HCT116 (cell line): ENCODE measurements around the gene PLD5.

Experiments
- CEBPB ChIP-seq: IDR thresholded peaks from 2 replicates; pipeline ENCODE4 v1.6.1; 2012; ENCODE audit warnings: low read depth
- CTCF ChIP-seq, 3 experiments: fragments of 200-600 bp in 1 of 3; sonication (generic) in 1 of 3; IDR thresholded peaks in 2 of 3; conservative IDR thresholded peaks in 1 of 3; 2 replicates each; pipeline ENCODE4 v1.5.1; 2012 to 2017; ENCODE audit warnings: low read depth in 2 of 3, low read length in 2 of 3, antibody characterized with exemption in 1 of 3, borderline replicate concordance in 1 of 3, control low read depth in 1 of 3, mild to moderate bottlenecking in 1 of 3, mixed read lengths in 1 of 3, mixed run types in 1 of 3, moderate library complexity in 1 of 3; ENCODE audit not compliant: insufficient read depth in 1 of 3
- EZH2phosphoT487 ChIP-seq: fragments of 200-600 bp; IDR thresholded peaks from 2 replicates; pipeline ENCODE4 v1.6.1; 2018; ENCODE audit warnings: antibody characterized with exemption, borderline replicate concordance
- JUND ChIP-seq: IDR thresholded peaks from 2 replicates; pipeline ENCODE4 v1.6.1; 2012
- MAX ChIP-seq: IDR thresholded peaks from 2 replicates; pipeline ENCODE4 v1.6.1; 2012
- POLR2A ChIP-seq: IDR thresholded peaks from 2 replicates; pipeline ENCODE4 v1.7.0; 2011; ENCODE audit warnings: borderline replicate concordance; ENCODE audit not compliant: insufficient read depth, insufficient read length; ENCODE audit errors: extremely low read depth
- RAD21 ChIP-seq: IDR thresholded peaks from 2 replicates; pipeline ENCODE4 v1.6.1; 2012; ENCODE audit warnings: low read depth, mild to moderate bottlenecking
- YY1 ChIP-seq: IDR thresholded peaks from 2 replicates; pipeline ENCODE4 v1.6.1; 2011; ENCODE audit warnings: low read length, low read depth, moderate library complexity, mild to moderate bottlenecking; ENCODE audit not compliant: insufficient replicate concordance; ENCODE audit errors: extremely low read depth
- ZNF274 ChIP-seq: fragments of 200-500 bp; sonication (Bioruptor generic); IDR thresholded peaks from 2 replicates; pipeline ENCODE4 v1.6.1; 2014; ENCODE audit warnings: mild to moderate bottlenecking, low read depth, low read length, inconsistent platforms
- TF ChIP-seq, protein P1 (sequence below): IDR thresholded peaks from 2 replicates; pipeline ENCODE4 v1.6.1; 2012; ENCODE audit warnings: low read depth

GRCh38 chr1:242093116-242093515 is 431.4 kb downstream of the PLD5 start:
- no peak for TF ChIP-seq POLR2A
- TF ChIP-seq CEBPB: no peak
- TF ChIP-seq ZNF274: no peak
- TF ChIP-seq CTCF (IDR thresholded peaks at IDR 0.05 in 2 of 3, conservative IDR thresholded peaks at IDR 0.05 in 1 of 3; ENCODE audit: borderline replicate concordance in 1 of 3, insufficient read depth in 1 of 3, low read depth in 2 of 3, low read length in 2 of 3): no peak
- TF ChIP-seq, protein P1, sequence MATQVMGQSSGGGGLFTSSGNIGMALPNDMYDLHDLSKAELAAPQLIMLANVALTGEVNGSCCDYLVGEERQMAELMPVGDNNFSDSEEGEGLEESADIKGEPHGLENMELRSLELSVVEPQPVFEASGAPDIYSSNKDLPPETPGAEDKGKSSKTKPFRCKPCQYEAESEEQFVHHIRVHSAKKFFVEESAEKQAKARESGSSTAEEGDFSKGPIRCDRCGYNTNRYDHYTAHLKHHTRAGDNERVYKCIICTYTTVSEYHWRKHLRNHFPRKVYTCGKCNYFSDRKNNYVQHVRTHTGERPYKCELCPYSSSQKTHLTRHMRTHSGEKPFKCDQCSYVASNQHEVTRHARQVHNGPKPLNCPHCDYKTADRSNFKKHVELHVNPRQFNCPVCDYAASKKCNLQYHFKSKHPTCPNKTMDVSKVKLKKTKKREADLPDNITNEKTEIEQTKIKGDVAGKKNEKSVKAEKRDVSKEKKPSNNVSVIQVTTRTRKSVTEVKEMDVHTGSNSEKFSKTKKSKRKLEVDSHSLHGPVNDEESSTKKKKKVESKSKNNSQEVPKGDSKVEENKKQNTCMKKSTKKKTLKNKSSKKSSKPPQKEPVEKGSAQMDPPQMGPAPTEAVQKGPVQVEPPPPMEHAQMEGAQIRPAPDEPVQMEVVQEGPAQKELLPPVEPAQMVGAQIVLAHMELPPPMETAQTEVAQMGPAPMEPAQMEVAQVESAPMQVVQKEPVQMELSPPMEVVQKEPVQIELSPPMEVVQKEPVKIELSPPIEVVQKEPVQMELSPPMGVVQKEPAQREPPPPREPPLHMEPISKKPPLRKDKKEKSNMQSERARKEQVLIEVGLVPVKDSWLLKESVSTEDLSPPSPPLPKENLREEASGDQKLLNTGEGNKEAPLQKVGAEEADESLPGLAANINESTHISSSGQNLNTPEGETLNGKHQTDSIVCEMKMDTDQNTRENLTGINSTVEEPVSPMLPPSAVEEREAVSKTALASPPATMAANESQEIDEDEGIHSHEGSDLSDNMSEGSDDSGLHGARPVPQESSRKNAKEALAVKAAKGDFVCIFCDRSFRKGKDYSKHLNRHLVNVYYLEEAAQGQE: no peak
- no peak for TF ChIP-seq MAX
- TF ChIP-seq YY1: no peak
- TF ChIP-seq EZH2phosphoT487: no peak
- TF ChIP-seq RAD21: no peak
- TF ChIP-seq JUND: no peak
